Fibroblast of skin of back (primary cell): Measurements from ENCODE around the gene AKT1S1.
A peak's percentile ranks its signal among the peaks of the same experiment; 100 is the strongest.

Experiments used
- DNase-seq: peaks from one replicate; pipeline ENCODE4 v3.0.0-alpha.2; 2013

AKT1S1 gene

GRCh38 chr19:49852631-49853126, 24.5 kb downstream of the AKT1S1 start:
- DNase-seq: peak; percentile 23

GRCh38 chr19:49851456-49852259, 25.5 kb downstream of the AKT1S1 start:
- peak; percentile 23 for DNase-seq

- peak; percentile 89 for DNase-seq
Observed at GRCh38 chr19:49850487-49851342, 26.4 kb downstream of the AKT1S1 start, which contains the start of gene PTOV1. PTOV1 (plus strand) TSS chr19:49851159.

- DNase-seq: no peak
Observed at GRCh38 chr19:49850221-49850486, 27.0 kb downstream of the AKT1S1 start.

- no peak for DNase-seq
Observed at GRCh38 chr19:49849433-49850220, 27.5 kb downstream of the AKT1S1 start.

GRCh38 chr19:49848938-49849337, 28.2 kb downstream of the AKT1S1 start:
- no peak for DNase-seq

GRCh38 chr19:49847731-49848696, 29.1 kb downstream of the AKT1S1 start:
- peak; percentile 90 for DNase-seq

- no peak for DNase-seq
Observed at GRCh38 chr19:49846408-49846807, 30.7 kb downstream of the AKT1S1 start.

- peak; percentile 65 for DNase-seq
Observed at GRCh38 chr19:49845414-49845813, 31.7 kb downstream of the AKT1S1 start.

- DNase-seq: no peak
Observed at GRCh38 chr19:49844138-49845095, 32.7 kb downstream of the AKT1S1 start.

- DNase-seq: no peak
Observed at GRCh38 chr19:49843265-49843664, 33.9 kb downstream of the AKT1S1 start.

- no peak for DNase-seq
Observed at GRCh38 chr19:49840736-49841249, 36.4 kb downstream of the AKT1S1 start.

GRCh38 chr19:49840321-49840720, 36.8 kb downstream of the AKT1S1 start:
- DNase-seq: no peak

- DNase-seq: no peak
Observed at GRCh38 chr19:49839713-49840112, 37.4 kb downstream of the AKT1S1 start.

GRCh38 chr19:49838885-49839588, 38.1 kb downstream of the AKT1S1 start:
- no peak for DNase-seq

GRCh38 chr19:49837425-49837824, 39.7 kb downstream of the AKT1S1 start:
- no peak for DNase-seq

- peak; percentile 40 for DNase-seq
Observed at GRCh38 chr19:49837009-49837310, 40.2 kb downstream of the AKT1S1 start.

- no peak for DNase-seq
Observed at GRCh38 chr19:49836176-49837008, 40.8 kb downstream of the AKT1S1 start.

- DNase-seq: no peak
Observed at GRCh38 chr19:49835562-49835961, 41.6 kb downstream of the AKT1S1 start.
